IMR-90 (cell line): ENCODE data around the gene ADAMTS8. TPM values are rescaled to one million over a fixed set of nuclear protein-coding genes. Genes with fewer than 3 reads are reported as not detected.

Experiments
- ATAC-seq: fragments of 200-7000 bp; cut with Tn5 transposase; 2 replicates; pipeline ENCODE4 v1.9.1; 2020; ENCODE audit warnings: low read depth, mild to moderate bottlenecking, moderate library complexity
- BruUV-seq: library from RNA; stranded (reverse); fragments of 400-500 nt; replicated peaks from 2 replicates; lab custom pipeline; 2021; lab: Mats Ljungman, UMichigan
- CTCF ChIA-PET: fragments of 300-600 bp; formaldehyde crosslinking; extraction: SDS; loops from one replicate; lab custom pipeline; 2021; ENCODE audit warnings: antibody characterized with exemption; lab: Yijun Ruan, JAX
- POLR2A ChIA-PET: fragments of 300-600 bp; sonication (Branson Sonifier 250); formaldehyde crosslinking; loops from one replicate; lab custom pipeline; 2022; ENCODE audit warnings: antibody characterized with exemption; ENCODE audit not compliant: unreplicated experiment; lab: Charles Lee
- DNase-seq: peaks from one replicate; pipeline ENCODE4 v3.0.0; 2013
- H2AFZ ChIP-seq: replicated peaks from 2 replicates; pipeline ENCODE3; 2013; ENCODE audit warnings: low read length, mild to moderate bottlenecking; ENCODE audit not compliant: poor library complexity
- H2AK5ac ChIP-seq: 2 replicates; pipeline ENCODE4 v1.6.1; 2013; ENCODE audit warnings: low read depth, low read length, inconsistent platforms
- H2AK9ac ChIP-seq: replicated peaks from 2 replicates; pipeline ENCODE3; 2013; ENCODE audit warnings: mild to moderate bottlenecking, low read depth, low read length, moderate library complexity; ENCODE audit not compliant: poor library complexity
- H2BK120ac ChIP-seq: 2 replicates; pipeline ENCODE4 v1.6.1; 2013; ENCODE audit warnings: low read depth, low read length, inconsistent platforms
- H2BK15ac ChIP-seq: 3 replicates; pipeline ENCODE4 v1.6.1; 2013; ENCODE audit warnings: low read depth, low read length, inconsistent platforms
- H2BK20ac ChIP-seq: 2 replicates; pipeline ENCODE4 v1.6.1; 2013; ENCODE audit warnings: low read depth, mild to moderate bottlenecking, inconsistent platforms, low read length, moderate library complexity
- H2BK5ac ChIP-seq: 2 replicates; pipeline ENCODE4 v1.6.1; 2013; ENCODE audit warnings: mild to moderate bottlenecking, low read depth, low read length, inconsistent platforms; ENCODE audit not compliant: poor library complexity, severe bottlenecking
- H3K14ac ChIP-seq: replicated peaks from 2 replicates; pipeline ENCODE4 v1.6.1; 2013; ENCODE audit warnings: low read depth, low read length, inconsistent platforms
- H3K18ac ChIP-seq: 2 replicates; pipeline ENCODE4 v1.6.1; 2013; ENCODE audit warnings: low read depth, low read length, control low read depth
- H3K23ac ChIP-seq: 2 replicates; pipeline ENCODE4 v1.6.1; 2013; ENCODE audit warnings: low read depth, low read length, inconsistent platforms
- H3K27ac ChIP-seq: 2 replicates; pipeline ENCODE4 v1.5.1; 2013; ENCODE audit warnings: mild to moderate bottlenecking, control low read depth, low read length; ENCODE audit not compliant: insufficient read depth
- H3K27me3 ChIP-seq: 2 replicates; pipeline ENCODE4 v1.6.1; 2013; ENCODE audit warnings: low read length; ENCODE audit not compliant: control insufficient read depth, insufficient read depth
- H3K36me3 ChIP-seq: 2 replicates; pipeline ENCODE4 v1.6.1; 2013; ENCODE audit warnings: low read length, mixed read lengths; ENCODE audit not compliant: control insufficient read depth, insufficient read depth
- H3K4ac ChIP-seq: 2 replicates; pipeline ENCODE4 v1.6.1; 2013; ENCODE audit warnings: low read depth, low read length, inconsistent platforms
- H3K4me1 ChIP-seq: 2 replicates; pipeline ENCODE4 v1.6.1; 2013; ENCODE audit warnings: low read length, mixed read lengths; ENCODE audit not compliant: control insufficient read depth, insufficient read depth
- H3K4me2 ChIP-seq: 2 replicates; pipeline ENCODE4 v1.6.1; 2013; ENCODE audit warnings: low read depth, mild to moderate bottlenecking, control low read depth, low read length, moderate library complexity
- H3K4me3 ChIP-seq: 2 replicates; pipeline ENCODE4 v1.5.1; 2013; ENCODE audit warnings: low read depth, mild to moderate bottlenecking, control low read depth, low read length, moderate library complexity; ENCODE audit not compliant: insufficient read depth
- H3K56ac ChIP-seq: 2 replicates; pipeline ENCODE4 v1.6.1; 2013; ENCODE audit warnings: low read length, inconsistent platforms; ENCODE audit not compliant: insufficient read depth; ENCODE audit errors: extremely low read depth
- H3K79me1 ChIP-seq, 2 experiments: 2 replicates each; pipeline ENCODE4 v1.6.1; 2013; ENCODE audit warnings: low read length in 2 of 2, inconsistent platforms in 1 of 2, low read depth in 1 of 2
- H3K9ac ChIP-seq: 2 replicates; pipeline ENCODE4 v1.6.1; 2013; ENCODE audit warnings: low read depth, low read length, control low read depth
- H3K9me1 ChIP-seq: 2 replicates; pipeline ENCODE4 v1.6.1; 2013; ENCODE audit warnings: low read length, inconsistent platforms; ENCODE audit not compliant: insufficient read depth
- H3K9me3 ChIP-seq: 2 replicates; pipeline ENCODE4 v1.6.1; 2013; ENCODE audit warnings: low read length; ENCODE audit not compliant: control insufficient read depth, insufficient read depth
- H4K20me1 ChIP-seq: 2 replicates; pipeline ENCODE4 v1.6.1; 2013; ENCODE audit warnings: low read length, inconsistent platforms; ENCODE audit not compliant: insufficient read depth
- H4K5ac ChIP-seq: 2 replicates; pipeline ENCODE4 v1.6.1; 2013; ENCODE audit warnings: mild to moderate bottlenecking, low read depth, low read length, control low read depth
- H4K8ac ChIP-seq, 2 experiments: 2 replicates each; pipeline ENCODE4 v1.6.1; 2013; ENCODE audit warnings: low read depth in 2 of 2, low read length in 2 of 2, control low read depth in 1 of 2, inconsistent platforms in 1 of 2
- H4K91ac ChIP-seq: 2 replicates; pipeline ENCODE4 v1.6.1; 2013; ENCODE audit warnings: low read depth, low read length, inconsistent platforms; ENCODE audit not compliant: insufficient read depth
- BHLHE40 ChIP-seq: fragments of 150-350 bp; IDR thresholded peaks from 2 replicates; pipeline ENCODE4 v1.6.1; 2016; ENCODE audit warnings: mild to moderate bottlenecking, low read depth, low read length
- CEBPB ChIP-seq: IDR thresholded peaks from 2 replicates; pipeline ENCODE4 v1.6.1; 2012; ENCODE audit warnings: low read depth, low read length, improper control_type of control experiment
- CHD1 ChIP-seq: IDR thresholded peaks from 2 replicates; pipeline ENCODE4 v1.6.1; 2012; ENCODE audit warnings: low read depth, low read length, improper control_type of control experiment
- FOS ChIP-seq: fragments of 150-350 bp; IDR thresholded peaks from 2 replicates; pipeline ENCODE4 v1.6.1; 2016; ENCODE audit warnings: low read depth, low read length
- MAFK ChIP-seq: IDR thresholded peaks from 2 replicates; pipeline ENCODE4 v1.6.1; 2012; ENCODE audit warnings: low read depth, low read length, improper control_type of control experiment
- MAZ ChIP-seq: IDR thresholded peaks from 2 replicates; pipeline ENCODE4 v1.6.1; 2012; ENCODE audit warnings: low read depth, mild to moderate bottlenecking, low read length, improper control_type of control experiment, moderate library complexity, borderline replicate concordance
- MXI1 ChIP-seq: IDR thresholded peaks from 2 replicates; pipeline ENCODE4 v1.6.1; 2012; ENCODE audit warnings: low read depth, mild to moderate bottlenecking, low read length, moderate library complexity, borderline replicate concordance
- NFE2L2 ChIP-seq: fragments of 150-350 bp; IDR thresholded peaks from 2 replicates; pipeline ENCODE4 v1.6.1; 2016; ENCODE audit warnings: low read depth, mild to moderate bottlenecking, low read length
- POLR2A ChIP-seq: IDR thresholded peaks from 2 replicates; pipeline ENCODE4 v1.6.1; 2012; ENCODE audit warnings: mild to moderate bottlenecking, low read depth, low read length
- RAD21 ChIP-seq: IDR thresholded peaks from 2 replicates; pipeline ENCODE4 v1.6.1; 2012; ENCODE audit warnings: low read length, improper control_type of control experiment
- RCOR1 ChIP-seq: IDR thresholded peaks from 2 replicates; pipeline ENCODE4 v1.6.1; 2012; ENCODE audit warnings: mild to moderate bottlenecking, low read length, improper control_type of control experiment; ENCODE audit not compliant: insufficient replicate concordance
- RFX5 ChIP-seq: IDR thresholded peaks from 2 replicates; pipeline ENCODE4 v1.8.0; 2012; ENCODE audit warnings: low read depth, mild to moderate bottlenecking, low read length, moderate library complexity
- SMC3 ChIP-seq: fragments of 150-350 bp; IDR thresholded peaks from 2 replicates; pipeline ENCODE4 v1.6.1; 2016; ENCODE audit warnings: low read depth, mild to moderate bottlenecking, antibody characterized with exemption, low read length, moderate library complexity
- WGBS, 2 experiments: methylation state at CpG; one replicate each; pipeline versions ENCODE4 v1.1.5 to v1.1.7; 2013; ENCODE audit warnings: missing lambda C conversion rate in 2 of 2; ENCODE audit not compliant: insufficient read length in 1 of 2; ENCODE audit errors: extremely low coverage in 2 of 2; 5-methylcytosine and 5-hydroxymethylcytosine counted together
- dilution Hi-C: fragments of 300-500 bp; cut with HindIII; formaldehyde crosslinking; loops from one replicate; pipeline ENCODE4 v1.14.3; 2018; ENCODE audit warnings: low sequenced_read_pairs; ENCODE audit not compliant: unreplicated experiment
- in situ Hi-C: fragments of 300-500 bp; cut with MboI; formaldehyde crosslinking; loops from 3 replicates; pipeline ENCODE4 v1.14.3; 2019; ENCODE audit warnings: low sequenced_read_pairs, inconsistent platforms, mixed read lengths
- intact Hi-C: fragments of 100-400 bp; cut with micrococcal nuclease; formaldehyde crosslinking; loops from 2 replicates; pipeline ENCODE4 v1.10.0; 2022
- polyA plus RNA-seq, 3 experiments: library from polyadenylated mRNA; depleted of rRNA; stranded (reverse); fragments of >200 nt; gene quantifications; 2 replicates each; pipeline ENCODE4 v1.2.3, GENCODE V29; 2012; ENCODE audit warnings: low replicate concordance in 1 of 3
- total RNA-seq: library from RNA; depleted of rRNA; stranded (reverse); fragments of >200 nt; gene quantifications from 2 replicates; pipeline ENCODE4 v1.2.3, GENCODE V29; 2012
- TF ChIP-seq, protein P1 (sequence below): fragments of 150-350 bp; IDR thresholded peaks from 2 replicates; pipeline ENCODE4 v1.6.1; 2017; ENCODE audit warnings: mild to moderate bottlenecking, antibody characterized with exemption, low read length, low read depth
- TF ChIP-seq, protein P2 (sequence below): conservative IDR thresholded peaks from 2 replicates; pipeline ENCODE4 v1.5.1; 2012; ENCODE audit warnings: mild to moderate bottlenecking, low read depth, low read length, improper control_type of control experiment

Gene ADAMTS8
- total and polyA plus RNA-seq, 2 of the 4 experiments (the other 2 are of a cell fraction) = under 0.01 to 0.60 TPM

GRCh38 chr11:130455483-130456127 lies 27.2 kb upstream of the ADAMTS8 start:
- ATAC-seq (no peak), DNase-seq (no peak)
- Histone ChIP-seq H2BK5ac (no peak overlapping the region), H3K4me3 (no peak overlapping the region), H2BK15ac (no peak overlapping the region), H3K56ac (no peak overlapping the region), H2AFZ (no peak overlapping the region), H3K9me1 (peaks cover 12% of the 10 kb centered on the region; the same call in 1 of the 2 replicates), H2AK9ac (no peak overlapping the region), H4K20me1 (no peaks in the 10 kb centered on the region), H3K14ac (no peak overlapping the region), H2BK20ac (no peak overlapping the region), H4K5ac (no peak overlapping the region), H3K27me3 (no peaks in the 10 kb centered on the region), H3K4me1 (peaks cover 17% of the 10 kb centered on the region), H3K9me3 (no peaks in the 10 kb centered on the region), H3K23ac (no peak overlapping the region), H3K36me3 (peaks cover 57% of the 10 kb centered on the region; the same call in 1 of the 2 replicates), H3K9ac (no peak overlapping the region), H3K4ac (no peak overlapping the region; the same call in 1 of the 2 replicates), H3K18ac (no peak overlapping the region), H3K79me1 (peaks cover 0 to 6% of the 10 kb centered on the region in 2 experiments; a peak in 3 of 4 replicates), H2AK5ac (no peak overlapping the region; the same call in 1 of the 2 replicates), H3K27ac (no peak overlapping the region), H4K91ac (no peak overlapping the region), H2BK120ac (no peak overlapping the region), H4K8ac (no peak overlapping the region), H3K4me2 (no peak overlapping the region; the same call in 1 of the 2 replicates)
- no TSS peak for BruUV-seq
- ChIA-PET CTCF (interaction anchor here (1.6 kb wide), 1 partner anchor 22 kb away, joined by 5 read pairs; no protein-coding TSS in a partner anchor), POLR2A (no interaction called here)
- in situ Hi-C loops = no loop called here
- WGBS, 2 experiments = 69% methylated on average over 3 of the region's 15 CpGs; no CpG with 5 or more reads in 1 of the 2 experiments
- dilution Hi-C loops = no loop called here
- intact Hi-C loops = no loop called here
- TF ChIP-seq, protein P1, sequence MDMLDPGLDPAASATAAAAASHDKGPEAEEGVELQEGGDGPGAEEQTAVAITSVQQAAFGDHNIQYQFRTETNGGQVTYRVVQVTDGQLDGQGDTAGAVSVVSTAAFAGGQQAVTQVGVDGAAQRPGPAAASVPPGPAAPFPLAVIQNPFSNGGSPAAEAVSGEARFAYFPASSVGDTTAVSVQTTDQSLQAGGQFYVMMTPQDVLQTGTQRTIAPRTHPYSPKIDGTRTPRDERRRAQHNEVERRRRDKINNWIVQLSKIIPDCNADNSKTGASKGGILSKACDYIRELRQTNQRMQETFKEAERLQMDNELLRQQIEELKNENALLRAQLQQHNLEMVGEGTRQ = no peak
- TF ChIP-seq CEBPB (no peak), MXI1 (no peak), RAD21 (no peak), BHLHE40 (no peak), FOS (no peak), SMC3 (no peak), RCOR1 (no peak), MAZ (no peak), NFE2L2 (no peak), CHD1 (no peak), POLR2A (no peak), MAFK (no peak), RFX5 (no peak)
- TF ChIP-seq, protein P2, sequence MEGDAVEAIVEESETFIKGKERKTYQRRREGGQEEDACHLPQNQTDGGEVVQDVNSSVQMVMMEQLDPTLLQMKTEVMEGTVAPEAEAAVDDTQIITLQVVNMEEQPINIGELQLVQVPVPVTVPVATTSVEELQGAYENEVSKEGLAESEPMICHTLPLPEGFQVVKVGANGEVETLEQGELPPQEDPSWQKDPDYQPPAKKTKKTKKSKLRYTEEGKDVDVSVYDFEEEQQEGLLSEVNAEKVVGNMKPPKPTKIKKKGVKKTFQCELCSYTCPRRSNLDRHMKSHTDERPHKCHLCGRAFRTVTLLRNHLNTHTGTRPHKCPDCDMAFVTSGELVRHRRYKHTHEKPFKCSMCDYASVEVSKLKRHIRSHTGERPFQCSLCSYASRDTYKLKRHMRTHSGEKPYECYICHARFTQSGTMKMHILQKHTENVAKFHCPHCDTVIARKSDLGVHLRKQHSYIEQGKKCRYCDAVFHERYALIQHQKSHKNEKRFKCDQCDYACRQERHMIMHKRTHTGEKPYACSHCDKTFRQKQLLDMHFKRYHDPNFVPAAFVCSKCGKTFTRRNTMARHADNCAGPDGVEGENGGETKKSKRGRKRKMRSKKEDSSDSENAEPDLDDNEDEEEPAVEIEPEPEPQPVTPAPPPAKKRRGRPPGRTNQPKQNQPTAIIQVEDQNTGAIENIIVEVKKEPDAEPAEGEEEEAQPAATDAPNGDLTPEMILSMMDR = no peak
